ENCODE results near the gene PDK2. TPM values are rescaled to one million over a fixed set of nuclear protein-coding genes. Genes with fewer than 3 reads are reported as not detected.
A peak's percentile ranks its signal among the peaks of the same experiment; 100 is the strongest.

Gene PDK2
- total and polyA plus RNA-seq, 5 experiments from 2014 or later = 27.9 to 47.4 (median 44.4) TPM

DNA sequence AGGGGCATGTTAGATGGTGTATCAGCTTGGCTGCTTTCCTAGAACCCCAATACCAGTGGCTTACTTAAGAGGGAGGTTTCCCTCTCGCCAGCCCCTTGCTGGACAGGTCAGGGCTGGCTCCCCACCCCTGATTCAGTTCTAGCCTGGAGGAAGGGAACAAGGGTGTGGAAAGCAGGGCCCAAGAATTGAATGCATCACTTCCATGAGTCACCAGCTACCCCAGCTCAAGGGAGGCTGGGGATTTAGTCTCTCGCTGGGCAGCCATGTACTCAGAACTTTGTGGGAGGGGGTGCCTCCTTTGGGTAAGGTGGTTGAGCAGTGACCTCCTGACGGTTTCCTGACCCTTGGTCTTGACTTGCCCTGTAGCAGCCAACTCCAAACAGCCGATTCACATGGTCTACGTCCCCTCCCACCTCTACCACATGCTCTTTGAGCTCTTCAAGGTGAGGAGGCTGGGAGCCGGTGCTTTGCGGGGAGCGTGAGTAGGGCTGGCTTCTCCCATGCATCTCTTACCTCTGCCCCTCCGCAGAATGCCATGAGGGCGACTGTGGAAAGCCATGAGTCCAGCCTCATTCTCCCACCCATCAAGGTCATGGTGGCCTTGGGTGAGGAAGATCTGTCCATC lies 12.8 kb downstream of the PDK2 start:
- Mint-ChIP-seq H3K4me1 (peaks cover 0 to 3% (median under 1%) of the 10 kb centered on the region in 4 donors), H3K9me3 (no peaks in the 10 kb centered on the region), H3K4me3 (no peak overlapping the region), H3K27me3 (no peaks in the 10 kb centered on the region), H3K36me3 (peaks cover 0 to 37% (median 7%) of the 10 kb centered on the region in 3 donors), H3K27ac (no peak overlapping the region)
- DNase-seq = no peak
- POLR2A ChIA-PET = interaction anchor here (0.6 kb wide), 1 partner anchor 315 kb away, joined by 3 read pairs; no protein-coding TSS in a partner anchor
- no peak for ATAC-seq

DNA sequence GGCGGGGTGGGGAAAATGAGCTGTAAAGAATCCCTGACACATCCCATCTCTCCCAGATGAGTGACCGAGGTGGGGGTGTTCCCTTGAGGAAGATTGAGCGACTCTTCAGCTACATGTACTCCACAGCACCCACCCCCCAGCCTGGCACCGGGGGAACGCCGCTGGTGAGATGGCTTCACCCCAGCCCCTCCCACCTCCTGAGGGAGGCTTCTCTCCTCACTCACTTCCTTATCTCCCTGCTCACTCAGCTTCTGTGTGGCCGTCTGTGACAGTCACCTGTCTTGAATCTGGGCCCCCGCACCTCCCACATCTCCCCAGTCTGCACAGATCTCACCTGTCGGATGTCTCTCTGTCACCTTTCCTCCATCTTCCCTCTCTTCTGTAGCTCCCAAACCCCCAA lies 13.4 kb downstream of the PDK2 start:
- Mint-ChIP-seq H3K27me3 (no peaks in the 10 kb centered on the region), H3K36me3 (peaks cover 0 to 34% (median 7%) of the 10 kb centered on the region in 3 donors), H3K4me1 (peaks cover 0 to 3% (median 0%) of the 10 kb centered on the region in 4 donors), H3K27ac (peak overlapping the region in 2 of 10 donors; percentile 37 to 77), H3K4me3 (no peak overlapping the region), H3K9me3 (no peaks in the 10 kb centered on the region)
- POLR2A ChIA-PET = no interaction called here
- ATAC-seq (no peak), DNase-seq (no peak)

DNA sequence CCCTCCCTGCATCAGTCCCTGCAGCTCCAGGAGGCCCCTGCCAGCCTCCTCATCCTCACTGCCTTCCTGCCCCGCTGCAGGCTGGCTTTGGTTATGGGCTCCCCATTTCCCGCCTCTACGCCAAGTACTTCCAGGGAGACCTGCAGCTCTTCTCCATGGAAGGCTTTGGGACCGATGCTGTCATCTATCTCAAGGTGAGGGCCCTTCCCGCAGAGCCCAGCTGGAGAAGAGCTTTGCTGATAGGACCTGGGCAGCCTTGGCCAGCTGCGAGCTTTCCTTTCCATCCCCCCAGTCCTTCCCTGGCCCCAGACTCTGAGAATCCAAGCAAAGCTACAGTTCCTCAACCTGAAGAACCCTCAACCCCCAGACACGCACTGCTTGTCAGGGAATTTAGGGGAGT lies 14.1 kb downstream of the PDK2 start:
- Mint-ChIP-seq H3K4me3 (no peak overlapping the region), H3K27ac (no peak overlapping the region), H3K27me3 (no peaks in the 10 kb centered on the region), H3K36me3 (peaks cover 0 to 34% (median 7%) of the 10 kb centered on the region in 3 donors), H3K4me1 (peaks cover 0 to 3% (median 0%) of the 10 kb centered on the region in 4 donors), H3K9me3 (no peaks in the 10 kb centered on the region)
- DNase-seq (no peak), ATAC-seq (no peak)
- POLR2A ChIA-PET = no interaction called here

DNA sequence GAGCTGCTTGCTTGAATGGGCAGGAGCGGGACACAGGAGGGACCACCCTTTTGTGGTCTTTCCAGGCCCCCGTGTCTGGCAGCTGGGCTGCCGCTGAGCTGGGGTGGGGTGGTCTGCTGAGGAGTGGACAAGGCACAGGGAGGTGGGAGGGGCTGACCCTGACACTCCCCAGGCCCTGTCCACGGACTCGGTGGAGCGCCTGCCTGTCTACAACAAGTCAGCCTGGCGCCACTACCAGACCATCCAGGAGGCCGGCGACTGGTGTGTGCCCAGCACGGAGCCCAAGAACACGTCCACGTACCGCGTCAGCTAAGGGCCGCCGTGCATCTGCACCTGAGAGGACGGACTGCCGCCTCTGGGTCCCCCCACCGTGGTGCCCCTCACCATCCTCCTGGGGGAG lies 14.6 kb downstream of the PDK2 start:
- DNase-seq (no peak), ATAC-seq (no peak)
- H3K36me3 Mint-ChIP-seq = peaks cover 0 to 32% (median 7%) of the 10 kb centered on the region in 3 donors
- H3K9me3 Mint-ChIP-seq = no peaks in the 10 kb centered on the region
- H3K4me1 Mint-ChIP-seq = peaks cover under 1 to 3% (median 1%) of the 10 kb centered on the region in 4 donors
- POLR2A ChIA-PET = no interaction called here
- no peak overlapping the region for H3K4me3 Mint-ChIP-seq
- no peak overlapping the region for H3K27ac Mint-ChIP-seq
- peaks cover 0 to 1% (median 0%) of the 10 kb centered on the region in 5 donors for H3K27me3 Mint-ChIP-seq

DNA sequence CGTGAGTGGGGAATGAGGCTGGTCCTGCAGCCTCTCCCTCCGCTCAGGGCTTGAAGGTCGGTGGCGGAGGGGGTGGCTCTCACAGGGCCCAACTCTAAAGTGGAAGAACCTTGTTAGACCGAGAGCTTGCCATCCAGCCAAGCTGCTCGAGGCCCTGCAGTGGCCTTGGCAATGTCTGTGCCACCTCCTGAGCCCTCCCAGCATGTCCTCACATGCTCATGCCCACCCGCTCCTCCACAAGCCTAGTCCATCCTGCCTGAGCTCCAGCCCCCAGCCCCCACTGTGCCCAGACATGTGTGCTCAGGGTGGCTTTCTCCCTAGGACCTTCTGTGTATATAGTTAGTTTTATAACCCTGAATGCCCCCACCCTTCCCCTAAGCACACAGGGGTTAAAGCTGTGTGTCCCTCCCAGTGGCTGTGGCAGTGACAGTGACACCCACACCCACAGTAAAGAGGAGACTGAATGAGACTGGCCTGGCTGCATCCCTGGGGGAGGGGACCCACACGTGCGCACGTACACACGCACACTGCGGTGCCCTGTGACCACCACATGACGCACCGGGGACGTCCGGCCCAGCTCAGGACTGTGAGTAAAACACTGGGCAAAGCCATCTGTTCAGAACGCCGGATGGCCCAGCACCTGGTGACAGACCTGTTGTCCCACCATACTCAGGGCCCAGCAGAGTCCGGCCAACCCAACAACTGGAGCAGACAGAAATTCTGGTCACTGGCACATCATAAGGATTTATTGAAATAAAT lies 15.6 kb downstream of the PDK2 start:
- Mint-ChIP-seq H3K27ac (peak overlapping the region in 1 of 10 donors; percentile 12), H3K36me3 (peaks cover 0 to 23% (median 7%) of the 10 kb centered on the region in 3 donors), H3K9me3 (no peaks in the 10 kb centered on the region), H3K4me1 (peaks cover 6 to 8% (median 7%) of the 10 kb centered on the region in 4 donors), H3K4me3 (no peak overlapping the region), H3K27me3 (peaks cover 5 to 11% (median 6%) of the 10 kb centered on the region in 5 donors)
- no peak for ATAC-seq
- POLR2A ChIA-PET = no interaction called here
- DNase-seq = no peak

DNA sequence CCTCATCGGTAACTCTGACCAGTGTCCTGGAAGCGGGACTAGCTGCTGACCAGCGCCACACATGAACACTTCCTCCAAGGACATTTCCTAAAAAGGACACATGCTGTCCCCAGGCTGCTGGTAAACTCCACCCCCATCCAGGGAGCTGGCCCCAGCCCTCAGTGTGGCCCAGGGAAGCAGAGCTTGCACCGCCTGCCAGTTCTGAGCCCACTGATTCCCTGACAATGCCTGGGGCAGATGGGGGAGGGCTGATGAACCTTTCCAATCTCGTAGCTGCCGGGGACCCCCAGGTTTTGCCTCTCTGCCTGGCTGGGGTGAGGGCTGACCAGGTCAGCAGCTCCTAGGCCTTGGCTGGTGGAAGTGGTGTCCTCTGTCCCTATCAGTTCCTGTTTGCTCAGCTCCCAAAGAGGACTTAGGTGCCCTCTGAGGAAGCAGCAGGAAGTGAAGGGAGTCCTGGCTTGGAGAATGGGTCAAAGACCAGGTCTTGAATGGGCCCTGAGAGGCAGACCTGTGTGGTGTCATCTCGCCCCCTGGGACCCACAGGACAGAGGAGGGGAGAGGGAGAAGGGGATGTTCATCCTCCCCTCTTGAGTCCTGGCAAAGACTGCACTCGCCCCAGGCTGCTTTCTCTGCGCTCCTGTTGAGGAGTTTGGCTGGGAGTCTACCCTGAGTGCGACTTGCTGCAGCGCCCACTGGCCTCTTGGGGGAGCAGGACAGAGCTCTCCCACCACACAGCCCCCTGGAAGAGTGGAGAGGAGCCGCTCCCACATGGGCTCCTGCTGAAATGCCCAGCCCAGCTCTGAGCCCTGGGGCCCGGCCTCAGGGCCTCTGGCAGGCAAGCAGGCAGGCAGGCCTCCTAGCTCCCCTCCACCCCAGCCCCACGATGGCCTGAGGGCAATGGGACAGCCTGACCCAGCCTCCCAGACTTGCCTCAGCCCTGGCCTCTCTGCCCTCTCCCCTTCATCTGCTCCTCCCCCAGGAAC lies 16.8 kb downstream of the PDK2 start:
- Mint-ChIP-seq H3K9me3 (no peaks in the 10 kb centered on the region), H3K27me3 (peaks cover 7 to 20% (median 11%) of the 10 kb centered on the region in 5 donors), H3K4me1 (peaks cover 10 to 13% (median 11%) of the 10 kb centered on the region in 4 donors), H3K4me3 (no peak overlapping the region), H3K36me3 (peaks cover 0 to 17% (median 4%) of the 10 kb centered on the region in 3 donors), H3K27ac (peak overlapping the region in 2 of 10 donors; percentile 43 to 72)
- POLR2A ChIA-PET = interaction anchor here (0.6 kb wide), 1 partner anchor 270 kb away, joined by 4 read pairs; no protein-coding TSS in a partner anchor
- no peak for DNase-seq
- no peak for ATAC-seq

DNA sequence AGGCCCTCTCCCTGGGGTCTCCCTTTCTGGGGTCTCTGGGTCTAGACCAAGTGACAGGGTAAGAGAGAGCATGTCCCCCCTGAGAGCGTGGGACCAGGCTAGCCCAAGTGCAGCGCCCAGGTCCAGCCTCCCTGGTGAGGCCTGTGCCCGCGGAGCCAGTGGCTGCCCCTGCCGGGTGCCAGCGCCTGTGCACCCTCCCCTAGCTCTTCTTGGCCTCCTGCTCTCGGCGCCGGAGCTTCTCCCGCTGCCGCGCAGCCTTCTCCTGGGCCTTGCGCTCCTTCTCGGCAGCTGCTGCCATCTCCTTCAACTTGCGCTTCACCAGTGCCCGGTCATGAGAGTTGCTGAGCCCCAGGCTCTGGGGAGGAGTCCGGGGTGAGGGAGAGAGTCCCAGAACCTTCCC lies 17.5 kb downstream of the PDK2 start:
- no peaks in the 10 kb centered on the region for H3K9me3 Mint-ChIP-seq
- H3K4me1 Mint-ChIP-seq = peaks cover 14 to 18% (median 15%) of the 10 kb centered on the region in 4 donors
- POLR2A ChIA-PET = no interaction called here
- ATAC-seq (no peak), DNase-seq (no peak)
- H3K4me3 Mint-ChIP-seq = no peak overlapping the region
- peaks cover 0 to 10% (median 4%) of the 10 kb centered on the region in 3 donors for H3K36me3 Mint-ChIP-seq
- H3K27ac Mint-ChIP-seq = peak overlapping the region in 1 of 10 donors; percentile 31
- H3K27me3 Mint-ChIP-seq = peaks cover 10 to 27% (median 15%) of the 10 kb centered on the region in 5 donors

DNA sequence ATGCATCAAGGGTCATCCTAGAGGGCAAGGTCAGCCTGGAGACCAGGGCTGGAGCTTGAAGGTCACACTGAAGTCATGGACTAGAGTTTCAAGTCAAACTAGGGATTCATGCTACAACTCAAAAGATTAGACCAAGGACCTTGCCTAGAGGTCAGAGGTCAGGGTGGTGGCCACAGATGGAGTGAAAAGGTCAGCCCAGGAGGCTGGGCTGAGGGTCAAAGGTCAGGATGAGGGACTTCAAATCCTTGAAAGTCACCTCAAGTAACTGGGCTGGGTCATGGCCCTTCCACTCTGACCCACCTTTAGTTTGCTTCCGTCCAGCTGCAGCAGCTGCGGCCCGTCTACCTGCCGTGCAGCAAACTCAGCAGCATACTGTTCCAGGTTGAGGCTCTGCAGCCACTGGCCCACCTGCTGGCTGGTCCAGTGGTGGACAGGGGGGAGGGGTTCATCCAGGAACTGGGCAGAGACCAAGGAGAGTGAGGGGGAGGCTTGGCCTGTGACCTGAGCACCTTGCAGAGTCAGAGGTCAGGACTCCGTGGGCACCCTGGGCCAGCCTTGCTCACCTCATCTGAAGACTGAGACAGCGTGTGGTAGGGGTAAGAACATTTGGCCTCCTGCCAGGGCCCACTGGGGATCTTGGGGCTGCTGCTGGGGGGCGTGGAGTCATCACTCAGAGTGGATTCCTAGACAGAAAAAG lies 18.6 kb downstream of the PDK2 start:
- peak overlapping the region in 1 of 10 donors; percentile 29 for H3K27ac Mint-ChIP-seq
- DNase-seq (no peak), ATAC-seq (no peak)
- POLR2A ChIA-PET = interaction anchor here (1.2 to 1.3 kb wide), 2 partner anchors 18 to 48 kb away, joined by 3 to 4 read pairs; no protein-coding TSS in a partner anchor
- peaks cover 12 to 19% (median 17%) of the 10 kb centered on the region in 4 donors for H3K4me1 Mint-ChIP-seq
- H3K27me3 Mint-ChIP-seq = peaks cover 11 to 32% (median 21%) of the 10 kb centered on the region in 5 donors
- peaks cover 0 to 7% (median 2%) of the 10 kb centered on the region in 3 donors for H3K36me3 Mint-ChIP-seq
- no peaks in the 10 kb centered on the region for H3K9me3 Mint-ChIP-seq
- H3K4me3 Mint-ChIP-seq = peak overlapping the region in 1 of 10 donors; percentile 54

DNA sequence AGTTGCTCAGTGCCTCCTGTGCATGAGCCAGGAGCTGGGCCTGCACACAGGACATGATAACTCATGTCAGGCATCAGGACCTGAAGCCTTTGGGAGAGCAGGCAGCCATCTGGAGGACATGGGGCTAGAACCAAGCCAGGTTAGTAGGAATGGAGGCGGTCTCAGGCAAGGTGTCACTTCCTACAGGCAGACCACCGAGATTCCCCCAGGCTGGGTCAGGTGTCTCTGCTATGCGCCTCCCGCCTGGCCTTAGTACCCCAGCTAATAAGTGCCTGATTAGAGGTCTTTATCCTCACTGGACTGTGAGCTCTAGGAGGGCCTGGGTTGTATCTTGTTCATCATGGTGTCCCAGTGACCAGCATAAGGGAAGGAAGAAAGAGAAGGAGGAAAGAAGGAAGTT lies 19.2 kb downstream of the PDK2 start:
- Mint-ChIP-seq H3K9me3 (no peaks in the 10 kb centered on the region), H3K4me3 (no peak overlapping the region), H3K36me3 (peaks cover 0 to under 1% (median 0%) of the 10 kb centered on the region in 3 donors), H3K4me1 (peaks cover 11 to 19% (median 17%) of the 10 kb centered on the region in 4 donors), H3K27me3 (peaks cover 11 to 38% (median 26%) of the 10 kb centered on the region in 5 donors), H3K27ac (no peak overlapping the region)
- no peak for ATAC-seq
- DNase-seq = no peak
- POLR2A ChIA-PET = interaction anchor here (1.2 to 1.3 kb wide), 2 partner anchors 18 to 48 kb away, joined by 3 to 4 read pairs; no protein-coding TSS in a partner anchor

DNA sequence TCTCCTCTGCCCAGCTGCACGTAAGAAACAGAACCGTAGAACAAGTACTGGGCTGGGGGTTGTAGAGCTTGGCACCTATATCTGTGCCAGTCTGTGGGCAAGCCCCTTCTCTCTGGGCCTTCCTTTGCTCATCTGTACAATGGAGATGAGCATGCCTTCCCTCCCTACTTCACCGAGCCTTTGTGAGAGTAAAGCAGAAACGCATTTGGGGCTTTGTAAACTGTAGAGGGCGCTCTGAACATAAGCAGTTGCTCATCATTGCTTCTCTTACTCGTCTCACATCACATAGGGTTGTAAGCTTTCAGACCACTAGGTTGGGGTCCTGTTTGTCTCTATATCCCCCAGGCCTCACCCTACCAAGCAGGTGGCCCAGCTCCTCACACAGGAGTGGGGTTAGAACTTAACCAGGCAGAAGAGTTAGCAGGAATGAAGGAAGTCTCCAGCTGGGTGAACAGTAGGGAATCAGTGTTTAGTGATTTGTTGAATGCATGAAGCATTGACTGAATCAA lies 19.8 kb downstream of the PDK2 start:
- POLR2A ChIA-PET = interaction anchor here (1.2 to 1.3 kb wide), 2 partner anchors 19 to 47 kb away, joined by 3 to 4 read pairs; no protein-coding TSS in a partner anchor
- ATAC-seq = peak in 1 of 2 donors; percentile 41
- peaks cover 11 to 19% (median 17%) of the 10 kb centered on the region in 4 donors for H3K4me1 Mint-ChIP-seq
- H3K27ac Mint-ChIP-seq = peak overlapping the region in 2 of 10 donors; percentile 11 to 40
- peaks cover 15 to 42% (median 31%) of the 10 kb centered on the region in 5 donors for H3K27me3 Mint-ChIP-seq
- H3K4me3 Mint-ChIP-seq = peak overlapping the region in 2 of 10 donors; percentile 1 to 21
- no peaks in the 10 kb centered on the region for H3K9me3 Mint-ChIP-seq
- DNase-seq = peak in 3 of 10 donors; percentile 35 to 49 (median 41)
- H3K36me3 Mint-ChIP-seq = no peaks in the 10 kb centered on the region

DNA sequence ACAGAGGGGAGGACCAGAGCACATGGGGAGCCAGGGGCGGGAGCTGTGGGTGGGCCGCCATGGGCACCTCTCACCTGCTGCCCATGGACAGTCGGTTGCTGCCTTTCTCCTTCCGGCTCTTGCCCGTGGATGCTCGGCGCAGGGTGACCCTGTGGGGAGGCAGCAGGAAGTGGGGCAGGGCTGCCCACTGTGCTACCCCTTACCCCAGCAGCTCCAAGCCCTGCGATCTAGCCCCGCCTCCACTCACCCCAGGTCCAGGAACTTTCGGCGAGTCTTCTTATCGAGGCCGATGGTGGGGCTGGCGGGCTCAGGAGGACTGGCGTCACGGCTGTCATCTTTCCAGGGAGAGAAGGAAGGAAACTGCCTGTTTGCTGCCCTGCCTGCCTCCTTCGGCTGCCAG lies 20.6 kb downstream of the PDK2 start:
- POLR2A ChIA-PET = no interaction called here
- no peaks in the 10 kb centered on the region for H3K36me3 Mint-ChIP-seq
- peak overlapping the region in 1 of 10 donors; percentile 22 for H3K4me3 Mint-ChIP-seq

More for the DNA sequence above, 20.6 kb downstream of the PDK2 start:
- H3K27me3 Mint-ChIP-seq = peaks cover 19 to 50% (median 37%) of the 10 kb centered on the region in 5 donors
- no peak for DNase-seq
- H3K9me3 Mint-ChIP-seq = no peaks in the 10 kb centered on the region
- H3K27ac Mint-ChIP-seq = peak overlapping the region in 1 of 10 donors; percentile 59
- ATAC-seq = no peak
- peaks cover 11 to 19% (median 17%) of the 10 kb centered on the region in 4 donors for H3K4me1 Mint-ChIP-seq
